MCF 10A (cell line): ENCODE measurements around the gene TAS1R1. TPM values are rescaled to one million over a fixed set of nuclear protein-coding genes. Genes with fewer than 3 reads are reported as not detected.
"Not testable (repeated sequence)": the region's sequence is repeated elsewhere in the genome, so short reads cannot be mapped to it uniquely, and the experiment has no call there.

Experiments used
- BruUV-seq: library from RNA; stranded (reverse); fragments of 400-500 nt; replicated peaks from 2 replicates; lab custom pipeline; 2021; lab: Mats Ljungman, UMichigan
- CTCF ChIA-PET: fragments of 300-600 bp; sonication (Branson Sonifier 250); formaldehyde crosslinking; extraction: SDS; loops from one replicate; lab custom pipeline; 2021; ENCODE audit warnings: antibody characterized with exemption, inconsistent platforms; lab: Yijun Ruan, JAX
- POLR2A ChIA-PET: fragments of 300-600, 350-650 bp; sonication (Branson Sonifier 250); formaldehyde crosslinking; extraction: SDS; loops from one replicate; lab custom pipeline; 2020; ENCODE audit warnings: antibody characterized with exemption, inconsistent platforms; lab: Yijun Ruan, JAX
- DNase-seq: peaks from one replicate; pipeline ENCODE4 v3.0.0-alpha.2; 2018; ENCODE audit not compliant: unreplicated experiment
- H3K27ac Mint-ChIP-seq: one replicate; pipeline ENCODE4 v1.8.0; 2022; ENCODE audit warnings: mild to moderate bottlenecking, low read depth, mixed read lengths; ENCODE audit not compliant: unreplicated experiment
- H3K27me3 Mint-ChIP-seq: one replicate; pipeline ENCODE4 v1.8.0; 2022; ENCODE audit warnings: mixed read lengths; ENCODE audit not compliant: insufficient read depth, unreplicated experiment
- H3K36me3 Mint-ChIP-seq: one replicate; pipeline ENCODE4 v1.8.0; 2022; ENCODE audit warnings: mild to moderate bottlenecking, moderate library complexity, mixed read lengths; ENCODE audit not compliant: insufficient read depth, unreplicated experiment
- H3K4me1 Mint-ChIP-seq: one replicate; pipeline ENCODE4 v1.8.0; 2022; ENCODE audit warnings: mixed read lengths; ENCODE audit not compliant: insufficient read depth, unreplicated experiment
- H3K4me3 Mint-ChIP-seq: one replicate; pipeline ENCODE4 v1.8.0; 2022; ENCODE audit warnings: mild to moderate bottlenecking, moderate library complexity, mixed read lengths; ENCODE audit not compliant: unreplicated experiment
- H3K9me3 Mint-ChIP-seq: one replicate; pipeline ENCODE4 v1.8.0; 2022; ENCODE audit warnings: mixed read lengths; ENCODE audit not compliant: unreplicated experiment
- CTCF ChIP-seq: fragments of 200-600 bp; IDR thresholded peaks from one replicate; pipeline ENCODE4 v1.8.0; 2022; ENCODE audit warnings: antibody characterized with exemption, mild to moderate bottlenecking; ENCODE audit not compliant: unreplicated experiment
- intact Hi-C: fragments of 100-400 bp; cut with micrococcal nuclease; formaldehyde crosslinking; loops from 2 replicates; pipeline ENCODE4 v1.14.1; 2022
- total RNA-seq: library from RNA; stranded (reverse); gene quantifications from 2 replicates; pipeline ENCODE4 v1.2.3, GENCODE V29; 2022

The TAS1R1 gene
- total RNA-seq, 1 experiment from 2014 or later: not detected

GRCh38 chr1:6596886-6597776 lies 42.0 kb downstream of the TAS1R1 start:
- Mint-ChIP-seq H3K9me3 (no peaks in the 10 kb centered on the region), H3K4me3 (no peak overlapping the region), H3K27me3 (no peaks in the 10 kb centered on the region), H3K27ac (no peak overlapping the region), H3K36me3 (peaks cover 85% of the 10 kb centered on the region), H3K4me1 (peaks cover 17% of the 10 kb centered on the region)
- no TSS peak for BruUV-seq
- POLR2A ChIA-PET: interaction anchor here (1.1 to 7.4 kb wide), 4 partner anchors 9 to 205 kb away, joined by 3 to 103 read pairs (median 10); partner anchors contain the start of gene ZBTB48
- CTCF ChIA-PET: interaction anchor here (1.0 to 1.2 kb wide), 2 partner anchors 12 to 37 kb away, joined by 3 read pairs; no protein-coding TSS in a partner anchor
- TF ChIP-seq CTCF: no peak
- intact Hi-C loops: no loop called here
- DNase-seq: no peak

GRCh38 chr1:6597777-6598131 lies 42.6 kb downstream of the TAS1R1 start:
- POLR2A ChIA-PET: interaction anchor here (1.1 to 7.4 kb wide), 4 partner anchors 9 to 205 kb away, joined by 3 to 103 read pairs (median 10); partner anchors contain the start of gene ZBTB48
- H3K36me3 Mint-ChIP-seq: peaks cover 80% of the 10 kb centered on the region
- no peak for DNase-seq
- intact Hi-C loops: no loop called here
- no peak overlapping the region for H3K27ac Mint-ChIP-seq
- H3K4me3 Mint-ChIP-seq: no peak overlapping the region
- CTCF ChIA-PET: interaction anchor here (1.0 to 1.2 kb wide), 2 partner anchors 13 to 37 kb away, joined by 3 read pairs; no protein-coding TSS in a partner anchor
- H3K27me3 Mint-ChIP-seq: no peaks in the 10 kb centered on the region
- no TSS peak for BruUV-seq
- no peak for TF ChIP-seq CTCF
- peaks cover 17% of the 10 kb centered on the region for H3K4me1 Mint-ChIP-seq
- H3K9me3 Mint-ChIP-seq: no peaks in the 10 kb centered on the region

DNA sequence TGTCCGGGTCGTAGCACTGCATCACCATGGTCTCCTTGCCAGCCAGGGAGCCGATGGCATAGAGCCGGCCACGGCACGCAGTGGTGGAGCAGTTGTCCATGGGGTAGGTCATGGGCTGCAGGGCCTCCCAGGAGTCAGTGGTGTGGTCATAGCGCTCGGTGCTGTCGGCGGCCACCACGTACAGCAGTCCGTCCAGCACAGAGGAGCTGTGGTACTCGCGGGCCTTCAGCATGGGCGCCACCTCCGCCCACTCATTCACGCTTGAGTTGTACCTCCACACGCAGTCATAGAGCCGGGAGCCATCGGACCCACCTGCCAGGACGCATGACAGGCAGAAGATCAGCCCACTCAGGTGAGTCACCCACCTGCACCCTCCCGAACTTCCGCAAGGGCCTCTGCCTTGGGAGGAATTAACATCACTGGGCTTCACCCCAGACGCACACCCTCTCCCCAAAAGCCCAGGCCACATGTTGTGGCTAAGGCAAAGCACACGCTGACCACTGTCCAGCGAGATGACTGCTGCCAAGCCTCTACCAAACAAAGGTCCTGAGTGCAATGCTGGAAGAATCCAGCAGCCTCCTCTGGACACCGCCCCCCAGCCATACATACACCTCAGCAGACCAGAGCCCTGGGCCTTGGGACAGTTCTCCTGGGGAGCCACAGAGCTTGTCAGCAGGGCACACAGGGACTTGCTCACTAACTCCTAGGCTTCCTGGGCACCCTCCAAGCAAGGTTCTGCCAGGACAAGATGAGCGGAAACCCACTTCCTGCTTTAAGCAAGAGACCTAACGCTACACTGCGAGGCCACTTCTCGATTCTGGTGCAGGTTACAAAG lies 44.3 kb downstream of the TAS1R1 start:
- Mint-ChIP-seq H3K27me3 (no peaks in the 10 kb centered on the region), H3K9me3 (no peaks in the 10 kb centered on the region), H3K36me3 (peaks cover 64% of the 10 kb centered on the region), H3K27ac (peak overlapping the region; percentile 99), H3K4me1 (peaks cover 17% of the 10 kb centered on the region), H3K4me3 (peak overlapping the region; percentile 99)
- ChIA-PET POLR2A (interaction anchor here (0.7 to 7.4 kb wide), 15 partner anchors 11 to 185 kb away, joined by 3 to 103 read pairs (median 8); partner anchors contain the start of genes NOL9, PLEKHG5, TAS1R1 and ZBTB48), CTCF (interaction anchor here (0.7 to 3.0 kb wide), 9 partner anchors 11 to 113 kb away, joined by 3 to 10 read pairs (median 4); partner anchors contain the start of gene TAS1R1)
- TF ChIP-seq CTCF: no peak
- peak; percentile 74 for DNase-seq
- BruUV-seq: no TSS peak
- intact Hi-C loops: no loop called here

GRCh38 chr1:6599991-6600390 lies 44.9 kb downstream of the TAS1R1 start:
- H3K27me3 Mint-ChIP-seq, BruUV-seq, H3K9me3 Mint-ChIP-seq, DNase-seq: not testable (repeated sequence)
- ChIA-PET CTCF (interaction anchor here (0.6 to 3.0 kb wide), 10 partner anchors 10 to 114 kb away, joined by 3 to 10 read pairs (median 4); partner anchors contain the start of gene TAS1R1), POLR2A (interaction anchor here (0.8 to 7.4 kb wide), 17 partner anchors 11 to 186 kb away, joined by 3 to 103 read pairs (median 6); partner anchors contain the start of genes NOL9, PHF13, PLEKHG5 and TAS1R1)
- peaks cover 57% of the 10 kb centered on the region for H3K36me3 Mint-ChIP-seq
- peak overlapping the region; percentile 99 for H3K27ac Mint-ChIP-seq
- peak overlapping the region; percentile 99 for H3K4me3 Mint-ChIP-seq
- H3K4me1 Mint-ChIP-seq: peaks cover 17% of the 10 kb centered on the region
- intact Hi-C loops: loop anchor here (1.0 kb wide), 1 partner anchor 46 kb away; the partner anchor contains the start of gene NOL9
